Fibroblast of lung (primary cell): ENCODE results near the gene DYSF.

ENCODE experiments used
- CTCF ChIP-seq, 2 donors: IDR thresholded peaks in 1 of 2; conservative IDR thresholded peaks in 1 of 2; 1 replicate in 1 of 2; 2 replicates in 1 of 2; pipeline ENCODE4 v1.5.1; 2011 to 2012; ENCODE audit warnings: low read length in 2 of 2, control low read depth in 1 of 2, inconsistent platforms in 1 of 2, low read depth in 1 of 2, mild to moderate bottlenecking in 1 of 2
- EZH2 ChIP-seq: IDR thresholded peaks from 2 replicates; pipeline ENCODE4 v1.5.1; 2012; ENCODE audit warnings: low read length, control low read depth, mild to moderate bottlenecking; ENCODE audit errors: missing control alignments

DNA sequence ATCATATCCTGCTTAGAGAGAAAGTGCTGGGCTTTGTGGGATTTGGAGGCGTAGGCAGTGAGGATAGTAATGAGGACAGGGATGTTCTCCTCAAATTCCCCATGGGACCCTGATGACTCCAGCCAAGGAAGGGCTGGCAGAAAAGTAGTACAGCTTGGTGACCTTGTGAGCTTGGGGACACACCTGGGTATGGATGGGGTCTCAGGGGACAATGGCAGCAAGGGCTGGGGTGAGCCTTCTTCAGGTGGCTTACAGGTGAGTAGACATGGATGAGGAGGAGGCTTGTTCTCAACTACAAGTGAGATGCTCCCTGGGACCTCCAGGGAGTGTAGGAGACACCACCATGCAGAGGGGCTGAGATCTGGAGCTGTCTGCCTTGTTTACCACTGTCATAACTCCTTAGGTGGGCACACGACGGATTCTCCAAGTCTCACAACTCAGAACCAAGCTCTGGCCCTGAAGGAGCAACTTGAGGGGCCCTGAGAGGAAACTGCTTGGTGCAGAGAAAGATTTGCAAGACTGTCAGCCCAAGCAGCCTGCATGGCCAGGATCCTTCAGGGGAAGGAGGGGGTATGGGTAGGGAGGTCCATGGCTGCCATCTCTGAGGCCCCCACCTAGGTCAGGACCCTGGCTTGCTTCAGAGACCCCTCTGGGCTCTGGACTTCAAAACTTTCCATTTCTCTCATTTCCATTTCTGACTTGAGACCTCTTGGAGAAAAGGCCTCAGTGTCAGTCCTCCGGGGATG, 262.8 kb downstream of the DYSF start:
- TF ChIP-seq CTCF (conservative IDR thresholded peaks at IDR 0.05 in 1 of 2, IDR thresholded peaks at IDR 0.05 in 1 of 2; ENCODE audit: low read depth in 1 of 2, low read length in 2 of 2): no peak
- no peak for TF ChIP-seq EZH2
